Fibroblast of lung (primary cell): Measurements from ENCODE around the gene FAM72A.
"Not testable (repeated sequence)": the region's sequence is repeated elsewhere in the genome, so short reads cannot be mapped to it uniquely, and the experiment has no call there.

Experiments
- CTCF ChIP-seq, 2 donors: IDR thresholded peaks in 1 of 2; conservative IDR thresholded peaks in 1 of 2; 1 replicate in 1 of 2; 2 replicates in 1 of 2; pipeline ENCODE4 v1.5.1; 2011 to 2012; ENCODE audit warnings: low read length in 2 of 2, control low read depth in 1 of 2, inconsistent platforms in 1 of 2, low read depth in 1 of 2, mild to moderate bottlenecking in 1 of 2
- EZH2 ChIP-seq: IDR thresholded peaks from 2 replicates; pipeline ENCODE4 v1.5.1; 2012; ENCODE audit warnings: low read length, control low read depth, mild to moderate bottlenecking; ENCODE audit errors: missing control alignments

GRCh38 chr1:206204159-206204511 is 1.5 kb upstream of the FAM72A start:
- not testable (repeated sequence) for TF ChIP-seq CTCF (conservative IDR thresholded peaks at IDR 0.05 in 1 of 2, IDR thresholded peaks at IDR 0.05 in 1 of 2; ENCODE audit: low read depth in 1 of 2, low read length in 2 of 2); EZH2
